Stimulated activated CD8-positive, alpha-beta memory T cell treated with anti-CD3 and anti-CD28 coated beads, Interleukin-12 subunit alpha, Interleukin-12 subunit beta, amount 100 ng/mL, for 24 hours (primary cell): Measurements from ENCODE around the gene ARL4A.

Source experiments
- DNase-seq: peaks from one replicate; pipeline ENCODE4 v3.0.0-alpha.2; 2020; ENCODE audit errors: extremely low read depth

The ARL4A gene

GRCh38 chr7:12703881-12704280, 16.4 kb downstream of the ARL4A start:
- no peak for DNase-seq

GRCh38 chr7:12705878-12706277, 18.4 kb downstream of the ARL4A start:
- DNase-seq: no peak

- DNase-seq: no peak
Measured at GRCh38 chr7:12706900-12707536, 19.6 kb downstream of the ARL4A start.

- no peak for DNase-seq
Measured at GRCh38 chr7:12708314-12708713, 20.9 kb downstream of the ARL4A start.

- DNase-seq: no peak
Measured at GRCh38 chr7:12709726-12710502, 22.5 kb downstream of the ARL4A start.

GRCh38 chr7:12711124-12711523, 23.7 kb downstream of the ARL4A start:
- DNase-seq: no peak

GRCh38 chr7:12712236-12712635, 24.8 kb downstream of the ARL4A start:
- no peak for DNase-seq

GRCh38 chr7:12713625-12714378, 26.4 kb downstream of the ARL4A start:
- no peak for DNase-seq

GRCh38 chr7:12714379-12714737, 26.9 kb downstream of the ARL4A start:
- DNase-seq: no peak

- DNase-seq: peak; percentile 7
Measured at GRCh38 chr7:12715372-12716133, 28.1 kb downstream of the ARL4A start.

GRCh38 chr7:12716134-12716681, 28.8 kb downstream of the ARL4A start:
- DNase-seq: no peak

GRCh38 chr7:12716722-12717121, 29.3 kb downstream of the ARL4A start:
- no peak for DNase-seq

- DNase-seq: no peak
Measured at GRCh38 chr7:12719141-12719919, 31.9 kb downstream of the ARL4A start.

- DNase-seq: no peak
Measured at GRCh38 chr7:12719981-12720865, 32.8 kb downstream of the ARL4A start.

- no peak for DNase-seq
Measured at GRCh38 chr7:12721286-12721830, 33.9 kb downstream of the ARL4A start.

GRCh38 chr7:12722136-12722535, 34.7 kb downstream of the ARL4A start:
- DNase-seq: no peak

- DNase-seq: no peak
Measured at GRCh38 chr7:12722636-12723605, 35.5 kb downstream of the ARL4A start.

- no peak for DNase-seq
Measured at GRCh38 chr7:12725575-12726316, 38.3 kb downstream of the ARL4A start.
